Measurements from ENCODE around the gene AKT3. TPM values are rescaled to one million over a fixed set of nuclear protein-coding genes. Genes with fewer than 3 reads are reported as not detected.

AKT3 gene
- total and polyA plus RNA-seq, 2 experiments from 2014 or later: 4.5 to 18.5 TPM

DNA sequence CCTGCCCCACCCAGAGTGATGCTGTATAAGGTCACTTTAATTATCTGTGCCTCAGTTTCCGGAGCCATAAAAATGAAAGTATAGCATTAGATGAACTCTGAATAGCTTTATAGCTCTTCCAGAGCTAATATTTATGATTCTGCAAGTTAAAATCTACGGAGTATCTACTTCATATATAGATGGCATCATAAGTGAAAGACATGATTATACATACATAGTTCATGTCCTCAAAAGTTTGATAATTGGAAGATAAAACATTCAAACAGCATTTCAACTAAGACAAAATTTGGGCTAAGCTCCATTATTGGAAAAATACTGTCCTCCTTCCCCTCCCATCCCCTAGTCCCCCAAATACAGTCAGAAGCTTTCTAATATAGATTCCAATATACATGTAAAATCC, 4.2 kb downstream of the AKT3 start:
- ATAC-seq (no peak), DNase-seq (ENCODE audit: low spot score) (no peak)
- Histone ChIP-seq H3K79me2 (replicated peaks; ENCODE audit: insufficient read depth) (peaks cover 74% of the 10 kb centered on the region), H3K9me2 (ENCODE audit: insufficient read depth) (no peaks in the 10 kb centered on the region), H3K4me2 (no peak overlapping the region), H3K4me1 (ENCODE audit: insufficient read depth) (no peaks in the 10 kb centered on the region), H3K27me3 (ENCODE audit: insufficient read depth) (no peaks in the 10 kb centered on the region), H4K20me1 (replicated peaks; ENCODE audit: insufficient read depth) (no peaks in the 10 kb centered on the region), H2AFZ (no peak overlapping the region), H3K27ac (ENCODE audit: low read depth) (no peak overlapping the region), H3F3A (replicated peaks; ENCODE audit: low read depth) (no peaks in the 10 kb centered on the region), H3K36me3 (ENCODE audit: insufficient read depth) (no peaks in the 10 kb centered on the region), H3K4me3 (no peak overlapping the region)
- Mint-ChIP-seq H3K9me3 (no peaks in the 10 kb centered on the region; the same call in 2 of the 3 replicates), H3K4me3 (no peak overlapping the region), H3K36me3 (ENCODE audit: low read depth) (no peaks in the 10 kb centered on the region), H3K27ac (no peak overlapping the region), H3K4me1 (peaks cover 15% of the 10 kb centered on the region), H3K27me3 (ENCODE audit: insufficient read depth, low read depth, poor library complexity) (peaks cover 3% of the 10 kb centered on the region)
- TF ChIP-seq JUNB (IDR thresholded peaks at IDR 0.05; ENCODE audit: unreplicated experiment) (no peak), EZH2 (IDR thresholded peaks at IDR 0.05; ENCODE audit: low read depth, unreplicated experiment) (no peak), NANOG (IDR thresholded peaks at IDR 0.05; ENCODE audit: borderline replicate concordance) (no peak), CREB1 (CRISPR knock-in tag; IDR thresholded peaks at IDR 0.05; ENCODE audit: low read depth) (no peak), ZNF114 (CRISPR knock-in tag; IDR thresholded peaks at IDR 0.05) (no peak), ZNF331 (CRISPR knock-in tag; IDR thresholded peaks at IDR 0.05; ENCODE audit: low read depth) (no peak)
- TF ChIP-seq, protein P1, sequence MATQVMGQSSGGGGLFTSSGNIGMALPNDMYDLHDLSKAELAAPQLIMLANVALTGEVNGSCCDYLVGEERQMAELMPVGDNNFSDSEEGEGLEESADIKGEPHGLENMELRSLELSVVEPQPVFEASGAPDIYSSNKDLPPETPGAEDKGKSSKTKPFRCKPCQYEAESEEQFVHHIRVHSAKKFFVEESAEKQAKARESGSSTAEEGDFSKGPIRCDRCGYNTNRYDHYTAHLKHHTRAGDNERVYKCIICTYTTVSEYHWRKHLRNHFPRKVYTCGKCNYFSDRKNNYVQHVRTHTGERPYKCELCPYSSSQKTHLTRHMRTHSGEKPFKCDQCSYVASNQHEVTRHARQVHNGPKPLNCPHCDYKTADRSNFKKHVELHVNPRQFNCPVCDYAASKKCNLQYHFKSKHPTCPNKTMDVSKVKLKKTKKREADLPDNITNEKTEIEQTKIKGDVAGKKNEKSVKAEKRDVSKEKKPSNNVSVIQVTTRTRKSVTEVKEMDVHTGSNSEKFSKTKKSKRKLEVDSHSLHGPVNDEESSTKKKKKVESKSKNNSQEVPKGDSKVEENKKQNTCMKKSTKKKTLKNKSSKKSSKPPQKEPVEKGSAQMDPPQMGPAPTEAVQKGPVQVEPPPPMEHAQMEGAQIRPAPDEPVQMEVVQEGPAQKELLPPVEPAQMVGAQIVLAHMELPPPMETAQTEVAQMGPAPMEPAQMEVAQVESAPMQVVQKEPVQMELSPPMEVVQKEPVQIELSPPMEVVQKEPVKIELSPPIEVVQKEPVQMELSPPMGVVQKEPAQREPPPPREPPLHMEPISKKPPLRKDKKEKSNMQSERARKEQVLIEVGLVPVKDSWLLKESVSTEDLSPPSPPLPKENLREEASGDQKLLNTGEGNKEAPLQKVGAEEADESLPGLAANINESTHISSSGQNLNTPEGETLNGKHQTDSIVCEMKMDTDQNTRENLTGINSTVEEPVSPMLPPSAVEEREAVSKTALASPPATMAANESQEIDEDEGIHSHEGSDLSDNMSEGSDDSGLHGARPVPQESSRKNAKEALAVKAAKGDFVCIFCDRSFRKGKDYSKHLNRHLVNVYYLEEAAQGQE (IDR thresholded peaks at IDR 0.05; ENCODE audit: unreplicated experiment): no peak
- TF ChIP-seq, protein P2, sequence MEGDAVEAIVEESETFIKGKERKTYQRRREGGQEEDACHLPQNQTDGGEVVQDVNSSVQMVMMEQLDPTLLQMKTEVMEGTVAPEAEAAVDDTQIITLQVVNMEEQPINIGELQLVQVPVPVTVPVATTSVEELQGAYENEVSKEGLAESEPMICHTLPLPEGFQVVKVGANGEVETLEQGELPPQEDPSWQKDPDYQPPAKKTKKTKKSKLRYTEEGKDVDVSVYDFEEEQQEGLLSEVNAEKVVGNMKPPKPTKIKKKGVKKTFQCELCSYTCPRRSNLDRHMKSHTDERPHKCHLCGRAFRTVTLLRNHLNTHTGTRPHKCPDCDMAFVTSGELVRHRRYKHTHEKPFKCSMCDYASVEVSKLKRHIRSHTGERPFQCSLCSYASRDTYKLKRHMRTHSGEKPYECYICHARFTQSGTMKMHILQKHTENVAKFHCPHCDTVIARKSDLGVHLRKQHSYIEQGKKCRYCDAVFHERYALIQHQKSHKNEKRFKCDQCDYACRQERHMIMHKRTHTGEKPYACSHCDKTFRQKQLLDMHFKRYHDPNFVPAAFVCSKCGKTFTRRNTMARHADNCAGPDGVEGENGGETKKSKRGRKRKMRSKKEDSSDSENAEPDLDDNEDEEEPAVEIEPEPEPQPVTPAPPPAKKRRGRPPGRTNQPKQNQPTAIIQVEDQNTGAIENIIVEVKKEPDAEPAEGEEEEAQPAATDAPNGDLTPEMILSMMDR (conservative IDR thresholded peaks at IDR 0.05; ENCODE audit: low read depth in 2 of 2): no peak
- TF ChIP-seq, protein P3, sequence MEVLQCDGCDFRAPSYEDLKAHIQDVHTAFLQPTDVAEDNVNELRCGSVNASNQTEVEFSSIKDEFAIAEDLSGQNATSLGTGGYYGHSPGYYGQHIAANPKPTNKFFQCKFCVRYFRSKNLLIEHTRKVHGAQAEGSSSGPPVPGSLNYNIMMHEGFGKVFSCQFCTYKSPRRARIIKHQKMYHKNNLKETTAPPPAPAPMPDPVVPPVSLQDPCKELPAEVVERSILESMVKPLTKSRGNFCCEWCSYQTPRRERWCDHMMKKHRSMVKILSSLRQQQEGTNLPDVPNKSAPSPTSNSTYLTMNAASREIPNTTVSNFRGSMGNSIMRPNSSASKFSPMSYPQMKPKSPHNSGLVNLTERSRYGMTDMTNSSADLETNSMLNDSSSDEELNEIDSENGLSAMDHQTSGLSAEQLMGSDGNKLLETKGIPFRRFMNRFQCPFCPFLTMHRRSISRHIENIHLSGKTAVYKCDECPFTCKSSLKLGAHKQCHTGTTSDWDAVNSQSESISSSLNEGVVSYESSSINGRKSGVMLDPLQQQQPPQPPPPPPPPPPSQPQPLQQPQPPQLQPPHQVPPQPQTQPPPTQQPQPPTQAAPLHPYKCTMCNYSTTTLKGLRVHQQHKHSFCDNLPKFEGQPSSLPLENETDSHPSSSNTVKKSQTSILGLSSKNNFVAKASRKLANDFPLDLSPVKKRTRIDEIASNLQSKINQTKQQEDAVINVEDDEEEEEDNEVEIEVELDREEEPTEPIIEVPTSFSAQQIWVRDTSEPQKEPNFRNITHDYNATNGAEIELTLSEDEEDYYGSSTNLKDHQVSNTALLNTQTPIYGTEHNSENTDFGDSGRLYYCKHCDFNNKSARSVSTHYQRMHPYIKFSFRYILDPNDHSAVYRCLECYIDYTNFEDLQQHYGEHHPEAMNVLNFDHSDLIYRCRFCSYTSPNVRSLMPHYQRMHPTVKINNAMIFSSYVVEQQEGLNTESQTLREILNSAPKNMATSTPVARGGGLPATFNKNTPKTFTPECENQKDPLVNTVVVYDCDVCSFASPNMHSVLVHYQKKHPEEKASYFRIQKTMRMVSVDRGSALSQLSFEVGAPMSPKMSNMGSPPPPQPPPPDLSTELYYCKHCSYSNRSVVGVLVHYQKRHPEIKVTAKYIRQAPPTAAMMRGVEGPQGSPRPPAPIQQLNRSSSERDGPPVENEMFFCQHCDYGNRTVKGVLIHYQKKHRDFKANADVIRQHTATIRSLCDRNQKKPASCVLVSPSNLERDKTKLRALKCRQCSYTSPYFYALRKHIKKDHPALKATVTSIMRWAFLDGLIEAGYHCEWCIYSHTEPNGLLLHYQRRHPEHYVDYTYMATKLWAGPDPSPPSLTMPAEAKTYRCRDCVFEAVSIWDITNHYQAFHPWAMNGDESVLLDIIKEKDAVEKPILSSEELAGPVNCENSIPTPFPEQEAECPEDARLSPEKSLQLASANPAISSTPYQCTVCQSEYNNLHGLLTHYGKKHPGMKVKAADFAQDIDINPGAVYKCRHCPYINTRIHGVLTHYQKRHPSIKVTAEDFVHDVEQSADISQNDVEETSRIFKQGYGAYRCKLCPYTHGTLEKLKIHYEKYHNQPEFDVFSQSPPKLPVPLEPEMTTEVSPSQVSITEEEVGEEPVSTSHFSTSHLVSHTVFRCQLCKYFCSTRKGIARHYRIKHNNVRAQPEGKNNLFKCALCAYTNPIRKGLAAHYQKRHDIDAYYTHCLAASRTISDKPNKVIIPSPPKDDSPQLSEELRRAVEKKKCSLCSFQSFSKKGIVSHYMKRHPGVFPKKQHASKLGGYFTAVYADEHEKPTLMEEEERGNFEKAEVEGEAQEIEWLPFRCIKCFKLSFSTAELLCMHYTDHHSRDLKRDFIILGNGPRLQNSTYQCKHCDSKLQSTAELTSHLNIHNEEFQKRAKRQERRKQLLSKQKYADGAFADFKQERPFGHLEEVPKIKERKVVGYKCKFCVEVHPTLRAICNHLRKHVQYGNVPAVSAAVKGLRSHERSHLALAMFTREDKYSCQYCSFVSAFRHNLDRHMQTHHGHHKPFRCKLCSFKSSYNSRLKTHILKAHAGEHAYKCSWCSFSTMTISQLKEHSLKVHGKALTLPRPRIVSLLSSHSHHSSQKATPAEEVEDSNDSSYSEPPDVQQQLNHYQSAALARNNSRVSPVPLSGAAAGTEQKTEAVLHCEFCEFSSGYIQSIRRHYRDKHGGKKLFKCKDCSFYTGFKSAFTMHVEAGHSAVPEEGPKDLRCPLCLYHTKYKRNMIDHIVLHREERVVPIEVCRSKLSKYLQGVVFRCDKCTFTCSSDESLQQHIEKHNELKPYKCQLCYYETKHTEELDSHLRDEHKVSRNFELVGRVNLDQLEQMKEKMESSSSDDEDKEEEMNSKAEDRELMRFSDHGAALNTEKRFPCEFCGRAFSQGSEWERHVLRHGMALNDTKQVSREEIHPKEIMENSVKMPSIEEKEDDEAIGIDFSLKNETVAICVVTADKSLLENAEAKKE (CRISPR knock-in tag; IDR thresholded peaks at IDR 0.05): no peak

Data from GM23338 (cell line).